ENCODE data around the gene MYL12B. TPM values are rescaled to one million over a fixed set of nuclear protein-coding genes. Genes with fewer than 3 reads are reported as not detected.

MYL12B gene
- total RNA-seq, 1 donor from 2014 or later = 298 TPM

- TF ChIP-seq CTCF (IDR thresholded peaks at IDR 0.05; ENCODE audit: unreplicated experiment) = no peak
- Mint-ChIP-seq H3K27me3 (ENCODE audit: unreplicated experiment) (peaks cover 2% of the 10 kb centered on the region), H3K4me3 (ENCODE audit: unreplicated experiment) (no peak overlapping the region), H3K9me3 (ENCODE audit: unreplicated experiment) (no peaks in the 10 kb centered on the region), H3K27ac (ENCODE audit: unreplicated experiment) (no peak overlapping the region), H3K4me1 (ENCODE audit: unreplicated experiment) (peaks cover 2% of the 10 kb centered on the region), H3K36me3 (ENCODE audit: low read depth, unreplicated experiment) (no peaks in the 10 kb centered on the region)
- no peak for DNase-seq (ENCODE audit: low spot score)
These were observed 62.0 kb downstream of the MYL12B start for GRCh38 chr18:3323900-3324299.

Other genes starting within 250 kb of the MYL12B start
- 26.1 TPM for gene LPIN2, start 249.0 kb upstream of the MYL12B start, total RNA-seq (ENCODE audit: unreplicated experiment)
- 0.49 TPM for gene MYOM1, start 42.2 kb upstream of the MYL12B start, total RNA-seq (ENCODE audit: unreplicated experiment)
- gene MYL12A, start 14.3 kb upstream of the MYL12B start, total RNA-seq (ENCODE audit: unreplicated experiment) = 430 TPM
- gene TGIF1, start 188.0 kb downstream of the MYL12B start, total RNA-seq (ENCODE audit: unreplicated experiment) = 72.5 TPM

Measured in endothelial cell (in vitro differentiated cells).